HPDE6-E6E7 (cell line): ENCODE results near the gene HEPHL1.

ENCODE experiments used
- DNase-seq: peaks from one replicate; pipeline ENCODE4 v3.0.0; 2011; ENCODE audit warnings: missing footprints; ENCODE audit errors: extremely low spot score

The HEPHL1 gene

DNA sequence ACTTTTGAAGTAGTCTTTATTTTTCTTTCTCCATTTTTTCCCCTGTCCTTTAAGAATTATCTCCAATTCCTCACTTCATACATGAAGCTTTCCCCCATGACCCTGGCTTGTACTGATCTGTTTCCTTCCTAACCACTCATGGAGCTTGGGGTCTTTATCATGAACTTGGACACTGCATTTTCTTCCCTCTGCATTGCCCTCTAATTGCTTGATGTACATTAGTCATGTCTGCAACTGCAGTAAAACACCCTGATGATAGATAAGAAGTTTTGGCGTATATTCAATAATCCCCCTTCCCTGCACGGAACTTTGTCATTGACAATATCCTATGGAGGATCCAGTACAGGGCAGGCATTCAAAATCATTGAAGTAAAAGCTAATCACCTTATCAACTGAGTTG lies 3.4 kb downstream of the HEPHL1 start:
- no peak for DNase-seq

- no peak for DNase-seq
Measured at GRCh38 chr11:94025690-94026394, 4.7 kb downstream of the HEPHL1 start.

GRCh38 chr11:94027210-94027609 lies 6.1 kb downstream of the HEPHL1 start:
- no peak for DNase-seq

DNA sequence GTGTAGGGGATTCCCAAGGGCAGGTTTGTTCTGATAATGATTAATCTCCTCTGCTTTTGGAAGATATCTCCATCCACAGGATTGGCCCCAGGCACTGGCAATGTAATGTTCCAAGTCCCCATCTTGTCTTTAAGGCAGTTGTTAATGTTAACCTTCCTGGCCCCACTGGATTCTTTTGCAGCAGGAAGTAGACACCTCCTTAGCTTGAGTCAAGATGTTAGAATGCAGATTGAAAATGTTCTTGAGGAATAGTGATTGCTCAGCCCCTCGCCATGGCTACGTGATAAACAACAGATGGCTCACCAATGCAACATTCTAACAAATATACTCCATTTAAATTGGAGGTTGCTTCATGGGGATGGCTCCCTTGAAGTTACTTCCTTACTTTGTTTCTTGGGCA lies 7.3 kb downstream of the HEPHL1 start:
- peak; percentile 77 for DNase-seq

DNA sequence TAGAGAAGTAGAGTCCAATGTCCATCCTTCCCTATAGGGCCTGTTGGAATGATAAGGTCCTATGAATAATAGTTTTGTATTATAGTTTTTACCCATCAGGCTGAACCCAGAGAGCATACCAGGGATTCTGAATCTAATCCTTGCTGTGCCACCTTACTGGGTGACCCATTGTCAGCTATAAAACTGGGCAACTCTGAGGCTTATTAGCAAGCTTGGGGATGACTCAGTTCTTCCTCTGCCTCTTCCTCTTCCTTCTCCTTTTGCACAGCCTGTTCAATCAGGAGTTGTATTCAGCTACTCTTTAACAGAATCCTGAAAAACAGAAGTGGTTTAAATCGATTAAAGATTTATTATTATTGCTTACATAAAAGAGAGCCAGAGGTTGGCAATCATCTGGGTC lies 8.9 kb downstream of the HEPHL1 start:
- DNase-seq: no peak

DNA sequence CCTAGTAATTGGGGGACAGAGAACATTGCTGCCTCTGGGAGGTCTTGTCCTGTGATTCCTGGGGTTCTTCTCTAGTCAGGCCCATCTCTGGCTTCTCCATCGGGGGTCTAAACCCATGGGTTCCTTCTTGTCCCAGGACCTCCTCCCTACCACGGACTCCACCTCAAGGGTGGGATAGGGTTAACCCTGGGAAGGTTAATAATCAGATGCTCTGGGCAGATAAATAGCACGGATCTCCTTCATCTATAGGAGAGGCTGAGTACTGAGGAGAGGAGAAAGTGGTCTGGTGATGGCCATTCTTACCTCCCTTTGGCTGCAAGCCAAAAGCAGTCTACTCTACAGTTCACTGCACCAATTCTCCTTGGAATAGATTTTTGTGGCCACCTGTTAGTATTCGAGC lies 10.5 kb downstream of the HEPHL1 start:
- DNase-seq: no peak

GRCh38 chr11:94032066-94032465 lies 10.9 kb downstream of the HEPHL1 start:
- DNase-seq: no peak

DNA sequence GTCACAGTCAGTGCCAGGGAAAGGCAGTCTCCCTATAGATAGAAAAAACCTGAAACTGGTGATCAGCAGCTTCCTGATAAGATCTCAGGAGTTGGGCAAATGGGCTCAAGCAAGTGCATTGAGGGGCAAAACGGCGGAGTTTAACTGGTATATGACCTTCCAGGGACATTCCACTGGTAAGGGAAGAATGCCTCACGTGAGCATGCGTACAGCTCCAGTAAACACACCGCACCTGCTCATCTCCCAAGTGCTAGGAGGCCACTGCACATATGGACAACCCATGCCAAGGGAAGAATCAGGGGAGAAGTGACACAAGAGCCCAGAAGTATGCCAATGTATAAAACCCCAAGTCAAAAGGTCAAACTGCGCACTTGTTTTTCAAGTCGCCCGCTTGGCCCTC lies 11.6 kb downstream of the HEPHL1 start:
- no peak for DNase-seq

DNA sequence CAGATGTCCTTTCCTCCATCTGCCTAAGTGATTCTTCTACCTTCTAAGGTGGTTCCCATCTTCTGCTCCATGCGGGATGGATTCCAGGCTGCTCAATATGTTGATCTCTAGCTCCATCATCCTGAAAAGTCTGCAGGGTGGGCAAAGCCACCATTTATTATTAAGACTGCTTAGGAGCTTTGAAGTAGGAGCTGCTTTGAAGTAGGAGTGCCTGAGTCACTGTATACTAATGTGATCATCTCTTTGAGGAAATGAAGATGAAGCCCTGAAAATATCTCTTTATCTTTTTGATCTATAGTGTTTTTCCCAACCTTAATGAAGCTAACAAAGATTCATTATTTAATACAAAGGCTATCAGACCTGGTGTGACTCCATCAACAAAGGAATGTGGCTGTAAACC lies 13.1 kb downstream of the HEPHL1 start:
- DNase-seq: no peak

DNA sequence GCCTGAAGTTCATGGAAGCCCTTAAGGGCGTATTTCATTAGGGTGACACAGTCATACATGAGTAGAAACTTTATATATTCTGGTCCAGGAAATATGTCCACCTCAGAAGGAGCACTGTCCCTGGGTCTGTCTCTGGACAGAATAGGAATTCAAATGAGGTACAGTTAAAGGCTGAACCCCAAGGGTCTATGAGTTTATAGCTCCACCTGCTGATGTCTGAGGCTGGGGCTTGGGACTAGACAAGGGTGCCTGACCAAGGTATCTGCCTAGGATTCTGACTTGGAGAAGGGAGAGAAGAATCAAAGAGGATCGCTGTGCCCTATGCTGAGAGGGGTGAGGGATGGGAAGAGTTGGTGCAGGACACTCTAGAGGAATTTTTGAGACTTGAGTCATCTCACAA lies 14.9 kb downstream of the HEPHL1 start:
- DNase-seq: no peak

GRCh38 chr11:94043241-94043640 lies 22.1 kb downstream of the HEPHL1 start:
- no peak for DNase-seq

DNA sequence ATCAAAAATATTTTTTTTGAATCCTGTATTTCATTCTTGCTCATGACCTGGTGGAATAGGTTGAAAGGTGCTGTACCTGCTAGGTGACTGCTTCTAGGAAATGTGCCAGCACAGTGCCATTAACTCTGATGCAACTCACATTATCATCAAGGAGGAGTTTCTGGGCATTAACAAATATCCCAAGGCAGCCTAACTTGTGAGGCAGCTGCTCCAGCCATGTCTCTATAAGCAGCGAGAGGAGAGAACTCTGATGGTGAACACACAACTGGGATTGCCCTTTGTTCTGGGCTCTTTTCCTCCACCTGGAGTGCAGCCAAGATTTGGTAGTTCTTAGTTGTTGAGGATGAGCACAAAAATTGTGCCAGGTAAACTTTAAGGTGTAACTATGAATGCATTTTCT lies 25.6 kb downstream of the HEPHL1 start:
- no peak for DNase-seq

DNA sequence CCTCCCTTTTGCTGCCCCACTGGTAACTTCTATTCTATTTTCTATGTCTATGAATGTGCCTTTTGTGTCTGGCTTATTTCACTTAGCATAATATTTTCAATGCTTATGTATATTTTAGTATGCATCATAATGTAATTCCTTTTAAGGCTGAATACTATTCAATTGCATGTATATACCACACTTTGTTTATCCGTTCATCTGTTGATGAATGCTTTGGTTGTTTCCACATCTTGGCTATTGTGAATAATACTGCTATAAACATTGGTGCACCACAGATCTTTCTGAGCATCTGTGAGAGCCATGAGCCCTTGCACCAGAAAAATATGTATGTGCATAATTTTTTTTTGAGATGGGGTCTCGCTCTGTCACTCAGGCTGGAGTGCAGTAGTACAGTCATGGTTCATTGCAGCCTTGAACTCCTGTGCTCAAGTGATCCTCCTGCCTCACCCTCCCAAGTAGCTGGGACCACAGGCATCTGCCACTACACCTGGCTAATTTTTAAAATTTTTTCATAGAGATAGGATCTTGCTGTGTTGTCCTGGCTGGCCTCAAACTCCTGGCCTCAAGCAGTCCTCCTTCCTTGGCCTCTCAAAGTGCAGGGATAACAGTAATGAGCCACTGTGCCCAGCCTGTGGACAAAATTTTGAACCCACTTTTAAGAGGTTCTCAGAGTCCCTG lies 27.0 kb downstream of the HEPHL1 start:
- no peak for DNase-seq

GRCh38 chr11:94049351-94049750 lies 28.2 kb downstream of the HEPHL1 start:
- DNase-seq: no peak

GRCh38 chr11:94058630-94059029 lies 37.5 kb downstream of the HEPHL1 start:
- no peak for DNase-seq

GRCh38 chr11:94059065-94059464 lies 37.9 kb downstream of the HEPHL1 start:
- no peak for DNase-seq

DNA sequence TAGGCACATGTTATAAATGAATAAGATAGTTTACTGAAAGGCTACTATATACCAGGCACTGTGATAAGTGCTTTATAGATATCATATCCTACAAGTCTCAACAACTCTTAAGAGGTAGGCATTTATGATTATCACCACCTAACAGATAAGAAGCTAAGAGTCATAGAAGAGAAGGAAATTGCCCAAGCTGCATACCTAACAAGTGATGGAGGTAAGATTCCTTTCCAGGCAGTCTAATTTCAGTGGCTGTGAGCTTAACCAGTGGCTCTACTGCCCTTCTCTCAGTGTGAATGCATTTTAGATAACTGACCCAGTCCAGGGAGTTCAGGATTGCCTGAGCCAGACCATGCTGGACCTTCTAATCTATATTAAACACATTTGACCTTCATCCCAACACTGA lies 39.2 kb downstream of the HEPHL1 start:
- DNase-seq: peak; percentile 59

DNA sequence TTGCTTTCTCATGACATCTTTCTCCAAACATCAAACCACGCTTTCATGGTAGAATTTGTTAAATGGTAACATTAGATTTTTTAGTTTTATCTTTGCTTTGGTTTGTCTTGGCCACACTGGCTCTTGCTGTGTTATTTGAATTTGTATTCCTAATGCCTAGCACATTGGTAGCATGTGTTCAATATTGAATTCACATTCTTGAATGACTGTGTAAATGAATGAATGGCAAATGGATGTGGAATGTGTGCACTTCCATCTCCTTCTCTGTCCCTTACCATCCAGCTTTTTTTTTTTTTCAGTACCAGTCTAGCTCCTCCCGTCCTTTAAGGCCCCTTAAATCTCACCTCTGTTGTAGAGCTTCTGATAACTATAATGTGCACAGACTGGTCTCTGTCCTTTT lies 41.2 kb downstream of the HEPHL1 start:
- DNase-seq: no peak

DNA sequence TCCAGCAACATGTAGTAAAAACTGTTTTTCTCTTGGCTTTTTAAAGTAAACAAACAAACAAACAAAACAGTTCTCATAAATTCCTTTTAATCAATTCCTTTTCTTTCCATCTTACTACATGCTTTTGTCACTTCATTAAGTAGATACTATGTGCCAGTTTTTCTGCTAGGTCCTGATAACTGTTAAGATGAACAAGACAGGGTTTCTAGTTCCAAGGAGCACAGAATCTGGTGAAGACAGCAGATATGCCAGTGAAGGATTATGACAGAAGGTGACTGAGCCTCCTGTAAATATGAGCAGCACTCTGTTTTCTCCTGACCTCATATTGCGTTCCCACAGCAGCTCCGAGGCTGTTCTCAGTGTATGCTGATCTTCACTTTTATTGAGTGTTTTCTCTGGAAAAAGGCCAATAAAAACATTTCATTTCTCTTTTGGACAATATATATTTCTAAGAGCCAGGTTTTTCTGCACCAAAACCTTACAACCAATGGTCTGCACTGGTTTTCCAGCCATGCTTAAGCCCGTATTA lies 45.8 kb downstream of the HEPHL1 start:
- no peak for DNase-seq

GRCh38 chr11:94068764-94069163 lies 47.6 kb downstream of the HEPHL1 start:
- peak; percentile 32 for DNase-seq

- no peak for DNase-seq
Measured at GRCh38 chr11:94077552-94078293, 56.6 kb downstream of the HEPHL1 start.

- DNase-seq: no peak
Measured at GRCh38 chr11:94084164-94084563, 63.0 kb downstream of the HEPHL1 start.

DNA sequence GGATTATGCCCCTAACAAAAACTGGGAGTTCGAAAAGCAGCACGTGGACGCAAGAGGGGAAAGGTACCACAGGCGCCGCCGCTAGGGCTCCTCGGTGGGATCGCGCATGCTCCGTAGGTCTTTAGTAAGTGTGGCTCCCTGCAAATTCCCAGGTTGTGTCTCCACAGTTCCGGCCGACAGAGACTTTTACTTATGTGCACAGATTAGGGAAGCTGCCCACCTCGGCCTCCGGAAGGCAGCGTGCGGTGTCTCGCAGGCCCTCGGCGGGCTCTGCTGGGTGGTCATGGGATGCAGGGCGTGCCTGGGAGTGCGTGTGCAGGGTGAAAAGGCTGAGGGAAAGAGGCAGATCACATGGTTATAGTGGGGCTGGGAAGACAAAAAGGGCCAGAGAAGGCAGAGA lies 67.8 kb downstream of the HEPHL1 start:
- DNase-seq: no peak
